ENCODE measurements around the gene HINT2.

HINT2 gene

DNA sequence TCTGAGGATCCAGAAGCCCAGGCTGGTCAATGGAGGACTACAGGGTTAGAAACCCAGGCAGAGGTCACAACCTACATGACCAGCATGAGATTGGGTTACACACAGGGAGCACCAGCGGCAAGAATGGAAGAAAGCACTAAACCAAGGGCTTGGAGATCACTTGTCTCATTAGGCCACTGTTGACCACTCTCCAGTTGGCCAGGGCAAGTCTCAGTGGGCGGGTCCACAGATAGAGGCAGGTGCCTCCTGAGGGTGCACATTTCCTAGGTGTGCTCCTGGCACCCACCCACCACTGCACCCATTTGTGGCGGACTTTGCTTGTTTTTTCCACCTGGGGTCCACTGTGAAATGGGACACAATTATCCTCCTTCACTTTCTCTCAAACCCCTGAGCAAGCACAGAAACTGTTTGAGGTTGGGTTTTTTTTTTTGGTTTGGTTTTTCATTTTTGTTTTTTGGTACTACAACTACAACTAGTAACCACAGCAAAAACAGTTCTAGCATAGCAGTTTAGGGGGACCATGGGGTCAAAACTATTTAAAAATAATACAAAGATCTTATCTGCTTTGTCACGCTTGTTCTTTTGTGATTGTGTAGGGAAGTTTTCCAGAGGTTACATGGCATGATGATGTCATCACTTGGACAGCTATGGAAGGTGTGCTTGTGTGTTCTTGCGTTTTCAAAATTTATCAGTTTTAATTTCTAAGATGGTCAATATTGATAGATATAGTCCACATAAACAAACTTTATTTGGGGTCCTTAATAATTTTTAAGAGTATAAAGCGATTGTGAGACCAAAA lies 17.3 kb downstream of the HINT2 start:
- TF ChIP-seq ZFX (IDR thresholded peaks at IDR 0.05; ENCODE audit: borderline replicate concordance) = no peak
- no peak for TF ChIP-seq CTCF (IDR thresholded peaks at IDR 0.05)
- no peak overlapping the region for H3K27ac ChIP-seq

DNA sequence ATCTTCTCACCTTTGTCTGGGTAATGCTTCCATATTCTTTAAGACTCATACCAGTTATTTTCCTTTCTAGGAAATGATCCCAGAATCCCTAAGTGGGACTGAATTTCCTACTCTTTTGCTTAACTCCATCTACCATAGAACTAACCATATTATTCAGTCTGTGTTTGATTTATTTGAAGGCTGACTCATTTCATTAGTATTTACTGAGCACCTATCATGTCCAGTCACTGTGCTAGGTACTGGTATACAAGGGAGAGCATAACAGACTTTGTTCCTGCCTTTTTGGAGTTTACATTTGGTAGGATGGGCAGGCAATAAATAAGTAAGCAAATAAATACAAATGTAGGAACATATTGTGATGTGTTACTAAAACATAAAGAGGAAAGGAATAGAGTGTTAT lies 19.1 kb downstream of the HINT2 start:
- H3K27ac ChIP-seq = no peak overlapping the region
- TF ChIP-seq CTCF (IDR thresholded peaks at IDR 0.05) (no peak), ZFX (IDR thresholded peaks at IDR 0.05; ENCODE audit: borderline replicate concordance) (no peak)

- H3K27ac ChIP-seq = no peak overlapping the region
- TF ChIP-seq CTCF (IDR thresholded peaks at IDR 0.05) = no peak
- no peak for TF ChIP-seq ZFX (IDR thresholded peaks at IDR 0.05; ENCODE audit: borderline replicate concordance)
Measured at GRCh38 chr9:35793461-35793860, 21.4 kb downstream of the HINT2 start.

DNA sequence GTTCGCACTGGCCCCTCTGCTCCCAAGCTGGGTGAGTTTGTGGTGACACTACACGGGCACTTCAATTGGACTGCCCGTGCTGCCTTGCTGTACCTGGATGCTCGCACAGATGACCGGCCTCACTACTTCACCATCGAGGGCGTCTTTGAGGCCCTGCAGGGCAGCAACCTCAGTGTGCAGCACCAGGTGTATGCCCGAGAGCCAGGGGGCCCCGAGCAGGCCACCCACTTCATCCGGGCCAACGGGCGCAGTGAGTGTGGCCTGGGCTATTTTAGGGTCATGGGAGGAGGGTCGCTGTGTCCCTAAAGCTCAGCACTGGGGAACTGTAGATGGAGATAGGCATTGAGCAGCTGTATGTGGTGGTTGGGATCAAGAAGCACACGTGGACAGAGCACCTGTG lies 22.0 kb downstream of the HINT2 start:
- TF ChIP-seq ZFX (IDR thresholded peaks at IDR 0.05; ENCODE audit: borderline replicate concordance) (no peak), CTCF (IDR thresholded peaks at IDR 0.05) (no peak)
- H3K27ac ChIP-seq = no peak overlapping the region

DNA sequence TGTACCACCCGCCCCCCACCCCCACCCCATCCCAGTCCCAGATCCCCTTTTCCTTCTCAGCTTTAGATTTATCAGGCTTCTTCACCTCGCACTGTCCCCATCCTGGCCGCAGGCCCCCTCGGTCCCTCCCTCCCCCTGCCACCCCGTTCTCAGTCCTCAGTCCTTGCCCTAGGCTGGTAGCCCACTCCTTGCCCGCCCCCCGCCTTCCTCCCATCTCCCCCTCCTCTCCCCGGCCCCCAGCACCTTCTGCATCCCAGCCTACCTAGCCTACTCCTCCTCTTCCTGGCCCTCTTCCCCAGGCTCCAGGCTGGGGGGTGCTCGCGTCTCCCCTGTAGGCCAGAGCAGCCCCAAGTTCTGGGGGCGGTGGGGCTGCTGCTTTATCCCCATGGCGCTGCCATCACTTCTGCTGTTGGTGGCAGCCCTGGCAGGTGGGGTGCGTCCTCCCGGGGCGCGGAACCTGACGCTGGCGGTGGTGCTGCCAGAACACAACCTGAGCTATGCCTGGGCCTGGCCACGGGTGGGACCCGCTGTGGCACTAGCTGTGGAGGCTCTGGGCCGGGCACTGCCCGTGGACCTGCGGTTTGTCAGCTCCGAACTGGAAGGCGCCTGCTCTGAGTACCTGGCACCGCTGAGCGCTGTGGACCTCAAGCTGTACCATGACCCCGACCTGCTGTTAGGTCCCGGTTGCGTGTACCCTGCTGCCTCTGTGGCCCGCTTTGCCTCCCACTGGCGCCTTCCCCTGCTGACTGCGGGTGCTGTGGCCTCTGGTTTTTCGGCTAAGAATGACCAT lies 22.6 kb downstream of the HINT2 start:
- TF ChIP-seq CTCF (IDR thresholded peaks at IDR 0.05) = no peak
- TF ChIP-seq ZFX (IDR thresholded peaks at IDR 0.05; ENCODE audit: borderline replicate concordance) = no peak
- no peak overlapping the region for H3K27ac ChIP-seq

DNA sequence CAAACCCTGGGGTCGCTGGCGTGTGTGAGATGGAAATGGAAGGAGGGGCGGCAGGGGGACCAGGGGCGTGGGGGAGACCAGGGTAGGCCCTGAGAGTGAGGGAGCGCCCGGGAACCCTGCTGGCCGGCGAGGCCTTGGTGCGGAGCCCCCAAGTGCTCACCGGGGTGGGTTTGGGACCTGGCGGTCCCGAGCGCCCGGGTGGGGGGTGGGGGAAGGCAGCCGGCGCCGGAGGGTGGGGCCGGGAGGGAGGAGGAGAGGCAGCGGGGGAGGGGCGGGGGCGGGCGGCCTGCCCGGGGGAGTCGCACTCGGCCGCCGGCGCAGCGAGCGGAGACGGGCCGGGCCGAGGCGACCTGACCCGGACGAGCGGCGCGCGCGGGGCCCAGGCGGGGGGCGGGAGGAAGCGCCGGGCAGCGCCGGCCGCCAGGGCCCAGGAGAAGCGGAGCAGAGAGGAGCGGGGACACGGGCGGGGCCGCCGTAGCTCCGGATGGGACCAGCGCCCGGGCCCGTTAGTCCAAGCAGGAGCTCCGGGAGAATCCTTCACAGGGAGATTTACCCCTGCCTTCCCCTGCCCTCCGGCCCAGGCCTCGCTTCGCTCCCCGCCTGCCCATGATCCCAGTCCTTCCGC lies 23.4 kb downstream of the HINT2 start, which contains the start of gene NPR2:
NPR2 (plus strand) TSS at position 295 of the 625 bp plus-strand sequence. CDS start 818 bp downstream, outside the sequence.
- TF ChIP-seq CTCF (IDR thresholded peaks at IDR 0.05) (no peak), ZFX (IDR thresholded peaks at IDR 0.05; ENCODE audit: borderline replicate concordance) (no peak)
- H3K27ac ChIP-seq = no peak within 1 kb of the TSS
